ENCODE results near the gene FKBP1A.
A peak's percentile ranks its signal among the peaks of the same experiment; 100 is the strongest.

Gene FKBP1A

DNA sequence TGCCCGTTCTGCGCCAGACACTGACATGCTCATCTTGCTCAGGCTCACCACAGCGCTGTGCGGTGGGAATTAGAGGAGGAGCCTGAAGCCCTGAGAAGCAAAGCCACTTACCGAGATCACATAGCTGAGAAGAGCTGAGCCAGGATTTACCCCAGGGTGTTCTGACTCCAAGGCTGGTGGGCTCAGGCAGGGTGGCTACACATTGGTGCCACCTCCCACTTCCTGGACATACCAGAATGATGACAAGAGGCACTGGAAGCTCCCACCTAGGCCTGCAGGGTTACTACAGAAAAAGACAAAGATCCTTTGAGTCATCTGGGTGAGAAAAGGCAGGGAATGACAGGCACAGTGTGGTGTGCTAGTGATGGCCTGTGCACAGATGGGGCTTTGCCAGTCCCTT is 24.4 kb upstream of the FKBP1A start:
- no peak for TF ChIP-seq CTCF (IDR thresholded peaks at IDR 0.05; ENCODE audit: low read depth, low read length)
- Histone ChIP-seq H3K4me3 (ENCODE audit: low read depth, low read length) (no peak overlapping the region), H3K27ac (no peak overlapping the region), H3K27me3 (ENCODE audit: insufficient read depth, low read depth, severe bottlenecking) (no peaks in the 10 kb centered on the region), H3K9me3 (ENCODE audit: severe bottlenecking) (no peaks in the 10 kb centered on the region), H3K36me3 (no peaks in the 10 kb centered on the region)
- DNase-seq: peak; percentile 72

DNA sequence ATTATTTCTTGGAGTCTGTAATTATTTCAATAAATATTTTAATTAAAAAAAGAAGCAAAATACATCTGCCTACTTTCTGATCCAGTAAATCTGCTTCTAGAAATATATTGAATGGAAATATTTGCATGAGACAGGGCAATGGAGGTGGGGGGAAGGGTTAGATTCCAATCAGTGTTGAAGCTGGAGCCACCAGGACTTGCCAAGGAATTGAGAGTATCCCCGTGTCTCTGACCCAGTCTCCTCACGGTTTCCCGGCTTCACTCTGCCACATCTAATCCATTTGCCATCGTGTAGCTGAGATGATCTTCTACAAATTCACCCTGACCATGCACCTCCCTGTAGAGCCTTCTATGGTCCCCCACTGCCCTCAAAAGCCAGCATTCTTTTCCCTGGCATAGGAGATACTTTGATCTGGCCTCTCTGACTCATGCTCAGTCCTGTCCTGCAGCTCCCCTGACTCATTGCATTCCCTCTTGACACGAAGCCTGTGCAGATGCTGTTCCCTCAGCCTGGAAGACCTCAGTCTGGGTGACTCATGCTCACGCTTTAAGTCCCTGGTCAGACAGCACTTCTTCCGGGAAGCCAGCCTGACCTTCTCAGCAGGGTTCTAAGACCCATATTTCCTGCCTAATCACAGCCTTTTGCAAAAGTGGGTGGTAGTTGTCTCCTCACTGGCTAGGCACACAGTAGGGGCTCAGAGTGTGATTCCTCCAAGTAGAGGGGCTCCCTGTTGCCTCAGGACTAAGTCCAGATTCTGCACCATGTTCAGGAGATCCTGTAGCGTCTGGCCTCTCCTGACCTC is 23.0 kb upstream of the FKBP1A start:
- no peak overlapping the region for H3K4me3 ChIP-seq (ENCODE audit: low read depth, low read length)
- no peak for TF ChIP-seq CTCF (IDR thresholded peaks at IDR 0.05; ENCODE audit: low read depth, low read length)
- no peak for DNase-seq
- no peaks in the 10 kb centered on the region for H3K36me3 ChIP-seq
- no peaks in the 10 kb centered on the region for H3K27me3 ChIP-seq (ENCODE audit: insufficient read depth, low read depth, severe bottlenecking)
- H3K27ac ChIP-seq: no peak overlapping the region
- H3K9me3 ChIP-seq (ENCODE audit: severe bottlenecking): peaks cover 2% of the 10 kb centered on the region

GRCh38 chr20:1414982-1415381 is 22.1 kb upstream of the FKBP1A start:
- no peak for TF ChIP-seq CTCF (IDR thresholded peaks at IDR 0.05; ENCODE audit: low read depth, low read length)
- Histone ChIP-seq H3K36me3 (no peaks in the 10 kb centered on the region), H3K4me3 (ENCODE audit: low read depth, low read length) (no peak overlapping the region), H3K27me3 (ENCODE audit: insufficient read depth, low read depth, severe bottlenecking) (no peaks in the 10 kb centered on the region), H3K27ac (no peak overlapping the region), H3K9me3 (ENCODE audit: severe bottlenecking) (peaks cover 2% of the 10 kb centered on the region)
- no peak for DNase-seq

DNA sequence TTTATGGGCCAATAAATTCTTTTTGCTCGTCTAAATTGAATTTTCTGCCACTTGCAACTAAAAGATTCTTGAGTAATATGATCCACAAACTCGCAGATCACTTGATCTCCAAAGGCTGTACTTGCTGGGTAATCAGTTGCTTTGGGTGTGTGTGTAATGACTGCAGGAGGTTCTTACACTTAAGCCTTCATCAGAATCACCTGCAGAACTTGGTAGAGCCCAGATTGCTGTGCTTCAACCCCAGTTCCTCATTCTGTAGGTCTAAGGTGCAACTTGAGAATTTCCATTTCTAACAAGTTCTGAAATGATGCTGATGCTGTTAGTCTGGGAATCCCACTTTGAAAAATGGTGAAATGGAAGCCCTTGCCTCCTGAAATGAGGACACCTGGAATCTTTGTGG is 12.9 kb upstream of the FKBP1A start:
- no peak for TF ChIP-seq CTCF (IDR thresholded peaks at IDR 0.05; ENCODE audit: low read depth, low read length)
- H3K27ac ChIP-seq: no peak overlapping the region
- peaks cover 4% of the 10 kb centered on the region for H3K27me3 ChIP-seq (ENCODE audit: insufficient read depth, low read depth, severe bottlenecking)

DNA sequence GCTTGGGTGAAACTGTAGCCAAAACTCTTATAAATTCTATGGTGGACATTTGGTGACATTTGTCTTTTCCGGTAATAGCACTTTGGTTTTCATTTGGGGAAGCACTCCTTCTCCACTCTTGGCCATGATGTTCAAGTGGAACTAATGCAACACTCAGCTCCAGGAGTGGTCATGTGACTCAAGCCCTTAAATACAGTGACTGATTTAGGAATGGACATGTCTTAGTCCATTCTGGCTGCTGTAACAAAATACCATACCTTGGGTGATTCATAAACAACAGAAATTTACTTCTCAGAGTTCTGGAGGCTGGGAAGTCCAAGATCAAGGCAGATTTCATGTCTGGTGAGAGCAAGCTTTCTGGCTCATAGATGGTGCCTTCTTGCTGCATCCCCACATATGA is 10.8 kb upstream of the FKBP1A start:
- no peak for DNase-seq
- peaks cover 4% of the 10 kb centered on the region for H3K27me3 ChIP-seq (ENCODE audit: insufficient read depth, low read depth, severe bottlenecking)
- H3K27ac ChIP-seq: no peak overlapping the region
- peaks cover 6% of the 10 kb centered on the region for H3K9me3 ChIP-seq (ENCODE audit: severe bottlenecking)
- no peak overlapping the region for H3K4me3 ChIP-seq (ENCODE audit: low read depth, low read length)
- TF ChIP-seq CTCF (IDR thresholded peaks at IDR 0.05; ENCODE audit: low read depth, low read length): no peak
- no peaks in the 10 kb centered on the region for H3K36me3 ChIP-seq

More for the DNA sequence above, 12.9 kb upstream of the FKBP1A start:
- no peak overlapping the region for H3K4me3 ChIP-seq (ENCODE audit: low read depth, low read length)
- no peak for DNase-seq
- no peaks in the 10 kb centered on the region for H3K36me3 ChIP-seq
- peaks cover 6% of the 10 kb centered on the region for H3K9me3 ChIP-seq (ENCODE audit: severe bottlenecking)

DNA sequence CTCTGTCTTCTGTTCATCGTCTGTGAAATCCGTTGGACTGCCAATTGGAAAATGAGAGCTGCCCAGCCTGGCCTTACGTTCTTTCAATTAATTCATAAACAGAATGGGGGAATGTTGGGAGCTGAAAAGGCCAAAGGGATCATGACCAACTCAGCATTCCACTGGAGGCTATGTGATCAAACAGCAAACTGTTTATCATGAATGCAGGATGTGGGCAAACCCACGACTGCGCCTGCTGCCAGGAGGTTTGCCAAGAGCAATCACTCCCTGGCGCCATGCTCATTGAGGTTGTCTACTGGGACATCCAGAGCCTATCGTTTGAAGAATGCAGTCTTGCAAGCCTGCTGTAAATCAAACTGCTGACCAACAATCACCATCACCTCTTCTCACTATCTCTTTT is 9.3 kb upstream of the FKBP1A start:
- H3K27me3 ChIP-seq (ENCODE audit: insufficient read depth, low read depth, severe bottlenecking): peaks cover 4% of the 10 kb centered on the region
- no peak overlapping the region for H3K4me3 ChIP-seq (ENCODE audit: low read depth, low read length)
- no peaks in the 10 kb centered on the region for H3K36me3 ChIP-seq
- no peak for DNase-seq
- TF ChIP-seq CTCF (IDR thresholded peaks at IDR 0.05; ENCODE audit: low read depth, low read length): no peak
- no peak overlapping the region for H3K27ac ChIP-seq
- peaks cover 4% of the 10 kb centered on the region for H3K9me3 ChIP-seq (ENCODE audit: severe bottlenecking)

Measured in WERI-Rb-1 (cell line).